Calu3 (cell line): ENCODE measurements around the gene TUT4. TPM values are rescaled to one million over a fixed set of nuclear protein-coding genes. Genes with fewer than 3 reads are reported as not detected.

Experiments used
- BruUV-seq: library from RNA; stranded (reverse); fragments of 400-500 nt; replicated peaks from 2 replicates; lab custom pipeline; 2021; lab: Mats Ljungman, UMichigan
- CTCF ChIA-PET: fragments of 300-600 bp; sonication (Branson Sonifier 250); formaldehyde crosslinking; loops from one replicate; lab custom pipeline; 2022; ENCODE audit warnings: antibody characterized with exemption; lab: Charles Lee
- DNase-seq: peaks from one replicate; pipeline ENCODE4 v3.0.0; 2022
- H3K27ac Mint-ChIP-seq: one replicate; pipeline ENCODE4 v1.8.0; 2022; ENCODE audit warnings: mixed read lengths; ENCODE audit not compliant: unreplicated experiment
- H3K27me3 Mint-ChIP-seq: one replicate; pipeline ENCODE4 v1.8.0; 2022; ENCODE audit warnings: mixed read lengths; ENCODE audit not compliant: unreplicated experiment
- H3K36me3 Mint-ChIP-seq: one replicate; pipeline ENCODE4 v1.8.0; 2022; ENCODE audit warnings: mild to moderate bottlenecking, moderate library complexity, mixed read lengths; ENCODE audit not compliant: insufficient read depth, unreplicated experiment
- H3K4me1 Mint-ChIP-seq: one replicate; pipeline ENCODE4 v1.8.0; 2022; ENCODE audit warnings: mild to moderate bottlenecking, low read depth, mixed read lengths; ENCODE audit not compliant: unreplicated experiment
- H3K4me3 Mint-ChIP-seq: one replicate; pipeline ENCODE4 v1.8.0; 2022; ENCODE audit warnings: mild to moderate bottlenecking, low read depth, moderate library complexity, mixed read lengths; ENCODE audit not compliant: unreplicated experiment
- H3K9me3 Mint-ChIP-seq: one replicate; pipeline ENCODE4 v1.8.0; 2022; ENCODE audit warnings: low read depth, mixed read lengths; ENCODE audit not compliant: unreplicated experiment
- intact Hi-C: fragments of 100-400 bp; cut with micrococcal nuclease; formaldehyde crosslinking; loops from one replicate; pipeline ENCODE4 v1.10.0; 2022; ENCODE audit not compliant: unreplicated experiment
- total RNA-seq: library from RNA; stranded (reverse); gene quantifications from 2 replicates; pipeline ENCODE4 v1.2.3, GENCODE V29; 2022
- TF ChIP-seq, protein P1 (sequence below): fragments of 200-600 bp; IDR thresholded peaks from one replicate; pipeline ENCODE4 v1.8.0; 2022; ENCODE audit warnings: antibody characterized with exemption; ENCODE audit not compliant: unreplicated experiment

TUT4 gene
- total RNA-seq, 1 experiment from 2014 or later: 55.9 TPM

DNA sequence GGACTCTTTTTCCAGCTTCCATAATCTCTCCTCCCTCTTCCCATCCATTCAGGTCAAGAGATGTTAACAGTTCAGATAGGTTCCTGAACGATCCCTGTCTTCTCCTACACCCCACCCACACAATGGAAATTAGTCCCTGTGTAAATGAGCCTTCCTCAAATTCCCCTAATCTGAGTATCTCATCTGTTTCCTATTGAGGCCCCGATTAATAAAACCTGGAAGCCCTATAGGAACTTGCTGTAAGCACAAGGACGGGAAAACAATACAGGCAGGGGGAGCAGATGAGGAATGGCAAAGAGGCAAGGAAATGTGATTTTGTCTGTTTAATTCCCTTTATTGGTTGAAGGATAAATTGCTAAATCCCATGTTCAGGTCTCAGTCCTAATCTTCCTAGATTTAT lies 42.2 kb upstream of the TUT4 start:
- DNase-seq: no peak
- Mint-ChIP-seq H3K4me1 (no peaks in the 10 kb centered on the region), H3K4me3 (no peak overlapping the region), H3K27me3 (peaks cover 54% of the 10 kb centered on the region), H3K27ac (no peak overlapping the region), H3K36me3 (no peaks in the 10 kb centered on the region), H3K9me3 (no peaks in the 10 kb centered on the region)
- CTCF ChIA-PET: no interaction called here
- TF ChIP-seq, protein P1, sequence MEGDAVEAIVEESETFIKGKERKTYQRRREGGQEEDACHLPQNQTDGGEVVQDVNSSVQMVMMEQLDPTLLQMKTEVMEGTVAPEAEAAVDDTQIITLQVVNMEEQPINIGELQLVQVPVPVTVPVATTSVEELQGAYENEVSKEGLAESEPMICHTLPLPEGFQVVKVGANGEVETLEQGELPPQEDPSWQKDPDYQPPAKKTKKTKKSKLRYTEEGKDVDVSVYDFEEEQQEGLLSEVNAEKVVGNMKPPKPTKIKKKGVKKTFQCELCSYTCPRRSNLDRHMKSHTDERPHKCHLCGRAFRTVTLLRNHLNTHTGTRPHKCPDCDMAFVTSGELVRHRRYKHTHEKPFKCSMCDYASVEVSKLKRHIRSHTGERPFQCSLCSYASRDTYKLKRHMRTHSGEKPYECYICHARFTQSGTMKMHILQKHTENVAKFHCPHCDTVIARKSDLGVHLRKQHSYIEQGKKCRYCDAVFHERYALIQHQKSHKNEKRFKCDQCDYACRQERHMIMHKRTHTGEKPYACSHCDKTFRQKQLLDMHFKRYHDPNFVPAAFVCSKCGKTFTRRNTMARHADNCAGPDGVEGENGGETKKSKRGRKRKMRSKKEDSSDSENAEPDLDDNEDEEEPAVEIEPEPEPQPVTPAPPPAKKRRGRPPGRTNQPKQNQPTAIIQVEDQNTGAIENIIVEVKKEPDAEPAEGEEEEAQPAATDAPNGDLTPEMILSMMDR: no peak
- intact Hi-C loops: no loop called here
- BruUV-seq: no TSS peak

DNA sequence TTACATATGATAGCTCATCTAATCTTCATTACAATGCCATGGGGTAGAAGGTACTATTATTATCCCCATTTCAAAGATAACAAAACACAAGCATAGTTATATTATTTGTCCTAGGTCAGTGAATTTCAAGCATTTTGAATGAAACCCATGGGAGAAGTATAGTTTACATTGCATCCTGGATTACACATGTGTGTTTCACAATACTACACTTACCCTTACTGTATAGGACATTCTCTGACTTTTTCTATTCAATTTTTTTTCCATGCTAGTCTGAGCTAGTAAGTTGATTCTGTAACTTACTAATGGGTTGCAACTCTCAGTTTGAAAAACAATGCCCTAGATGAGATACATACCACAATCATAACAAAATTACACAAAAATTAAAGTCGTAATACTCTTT lies 40.6 kb upstream of the TUT4 start:
- Mint-ChIP-seq H3K4me1 (no peaks in the 10 kb centered on the region), H3K27ac (no peak overlapping the region), H3K36me3 (no peaks in the 10 kb centered on the region), H3K4me3 (no peak overlapping the region), H3K9me3 (no peaks in the 10 kb centered on the region), H3K27me3 (peaks cover 52% of the 10 kb centered on the region)
- TF ChIP-seq, protein P1: no peak
- BruUV-seq: no TSS peak
- intact Hi-C loops: no loop called here
- CTCF ChIA-PET: interaction anchor here (0.6 kb wide), 1 partner anchor 16 kb away, joined by 3 read pairs; no protein-coding TSS in a partner anchor
- DNase-seq: no peak

DNA sequence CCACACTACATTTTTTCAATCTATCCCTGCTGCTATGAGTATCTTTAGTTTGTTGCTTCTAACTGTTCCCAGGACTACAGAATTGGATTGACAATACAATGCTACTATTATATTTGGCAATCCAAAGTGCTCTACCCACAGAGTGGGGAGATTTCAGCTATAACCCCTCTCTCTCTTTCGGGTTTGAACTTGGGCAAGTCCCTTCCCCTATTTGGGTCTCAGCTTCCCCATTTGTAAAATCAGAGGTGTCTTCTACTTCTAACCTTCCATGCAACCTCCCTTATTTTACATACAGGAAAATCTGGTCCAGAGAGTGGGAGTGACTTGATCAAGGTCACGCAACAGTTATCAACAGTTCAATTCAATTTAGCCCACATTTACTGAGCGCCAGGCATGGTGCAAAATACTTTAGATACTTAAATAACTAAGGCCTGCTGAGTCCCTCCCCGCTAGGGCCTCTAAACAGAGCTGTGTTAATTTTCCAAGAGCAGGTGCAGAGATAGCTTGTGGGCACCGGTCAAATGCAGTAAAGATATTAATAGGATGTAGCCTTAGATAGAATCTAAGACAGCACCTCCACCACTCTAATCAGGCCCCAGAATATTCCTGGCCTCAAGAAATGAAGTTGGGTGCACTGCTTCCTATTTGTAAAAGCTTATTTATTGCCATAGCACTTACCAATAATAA lies 39.9 kb upstream of the TUT4 start:
- Mint-ChIP-seq H3K9me3 (no peaks in the 10 kb centered on the region), H3K36me3 (no peaks in the 10 kb centered on the region), H3K4me3 (no peak overlapping the region), H3K27me3 (peaks cover 45% of the 10 kb centered on the region), H3K27ac (no peak overlapping the region), H3K4me1 (no peaks in the 10 kb centered on the region)
- CTCF ChIA-PET: no interaction called here
- no peak for DNase-seq
- intact Hi-C loops: no loop called here
- no TSS peak for BruUV-seq
- TF ChIP-seq, protein P1: no peak

DNA sequence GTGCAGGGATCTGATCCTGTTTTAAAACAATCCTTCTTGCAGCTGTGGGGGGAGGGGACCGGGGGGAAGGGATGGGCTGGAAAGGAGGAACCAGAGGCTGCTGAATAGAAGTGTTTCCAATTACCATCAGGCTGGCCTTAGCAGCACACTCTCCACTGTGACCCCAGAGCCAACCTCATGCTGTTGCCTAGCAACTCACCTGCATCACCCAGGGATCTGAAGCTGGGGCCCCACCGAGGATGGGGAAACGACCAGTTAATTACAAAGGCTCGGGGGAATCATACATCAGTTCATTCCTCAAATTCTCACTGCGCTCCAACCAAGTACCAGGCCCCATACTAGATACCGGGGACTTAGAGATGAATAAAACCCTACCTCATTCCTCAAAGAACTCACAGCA lies 37.4 kb upstream of the TUT4 start:
- no TSS peak for BruUV-seq
- CTCF ChIA-PET: no interaction called here
- DNase-seq: no peak
- intact Hi-C loops: no loop called here
- Mint-ChIP-seq H3K27me3 (peaks cover 30% of the 10 kb centered on the region), H3K36me3 (no peaks in the 10 kb centered on the region), H3K4me1 (no peaks in the 10 kb centered on the region), H3K9me3 (no peaks in the 10 kb centered on the region), H3K4me3 (no peak overlapping the region), H3K27ac (no peak overlapping the region)
- TF ChIP-seq, protein P1: no peak
